GM18909 (cell line): ENCODE results near the gene PLTP.

Experiments
- ATAC-seq: cut with Tn5 transposase; IDR thresholded peaks from one replicate; pipeline ENCODE4 v1.9.1; 2021; ENCODE audit warnings: mild to moderate bottlenecking; ENCODE audit not compliant: unreplicated experiment, poor library complexity

Gene PLTP

GRCh38 chr20:45851501-45851900 is 60.5 kb downstream of the PLTP start:
- ATAC-seq: no peak

- no peak for ATAC-seq
Measured at GRCh38 chr20:45850926-45851325, 61.0 kb downstream of the PLTP start.

DNA sequence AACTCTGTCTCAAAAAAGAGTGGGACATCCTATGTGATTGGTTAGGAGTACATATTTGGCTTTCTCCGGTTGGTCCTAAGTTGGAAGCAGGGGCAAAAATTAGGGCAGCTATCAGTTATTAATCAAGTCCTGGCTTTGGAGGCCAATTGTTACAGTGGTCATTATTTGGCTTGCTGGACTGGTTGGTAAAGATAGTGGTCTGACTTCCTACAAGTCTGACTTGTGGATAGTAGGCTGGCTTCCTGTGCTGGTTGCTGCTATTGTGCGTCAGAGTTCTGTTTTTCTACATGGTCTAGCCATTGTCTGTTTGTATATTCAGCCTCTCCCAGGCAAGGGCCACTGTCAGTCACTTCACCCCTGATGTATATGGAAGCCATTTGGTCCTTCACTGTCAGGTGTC is 61.7 kb downstream of the PLTP start:
- no peak for ATAC-seq

- ATAC-seq: no peak
Measured at GRCh38 chr20:45848969-45849582, 62.9 kb downstream of the PLTP start.
